PC-9 (cell line): Measurements from ENCODE around the gene LRIG1. TPM values are rescaled to one million over a fixed set of nuclear protein-coding genes. Genes with fewer than 3 reads are reported as not detected.

Experiments
- BruUV-seq: library from RNA; stranded (reverse); fragments of 400-500 nt; replicated peaks from 2 replicates; lab custom pipeline; 2021; lab: Mats Ljungman, UMichigan
- CTCF ChIA-PET: fragments of 300-600 bp; sonication (Branson Sonifier 250); formaldehyde crosslinking; loops from one replicate; lab custom pipeline; 2022; ENCODE audit warnings: antibody characterized with exemption; lab: Charles Lee
- POLR2A ChIA-PET: fragments of 300-600 bp; sonication (Branson Sonifier 250); formaldehyde crosslinking; loops from one replicate; lab custom pipeline; 2022; ENCODE audit warnings: antibody characterized with exemption; ENCODE audit not compliant: unreplicated experiment; lab: Charles Lee
- DNase-seq, 2 experiments: peaks; one replicate each; pipeline versions ENCODE4 v3.0.0 to v3.0.0-alpha.2; 2015 to 2022; ENCODE audit warnings: mixed read lengths in 1 of 2
- H2AFZ ChIP-seq: fragments of 200-600 bp; sonication (generic); 2 replicates; pipeline ENCODE4 v1.8.1; 2017; ENCODE audit warnings: antibody characterized with exemption
- H3F3A ChIP-seq: fragments of 200-600 bp; sonication (generic); 2 replicates; pipeline ENCODE4 v1.8.1; 2017; ENCODE audit warnings: antibody characterized with exemption, mild to moderate bottlenecking, low read depth; ENCODE audit not compliant: insufficient read depth
- H3K27ac ChIP-seq: fragments of 200-600 bp; sonication (generic); 2 replicates; pipeline ENCODE4 v1.6.1; 2016; ENCODE audit warnings: mixed run types
- H3K27me3 ChIP-seq: fragments of 200-600 bp; sonication (generic); 2 replicates; pipeline ENCODE4 v1.6.1; 2016; ENCODE audit warnings: low read depth, mixed run types; ENCODE audit not compliant: insufficient read depth
- H3K36me3 ChIP-seq: fragments of 200-600 bp; sonication (generic); 2 replicates; pipeline ENCODE4 v1.6.1; 2016; ENCODE audit warnings: low read depth, mixed run types
- H3K4me1 ChIP-seq: fragments of 200-600 bp; sonication (generic); replicated peaks from 2 replicates; pipeline ENCODE4 v1.6.1; 2016; ENCODE audit warnings: mixed run types; ENCODE audit not compliant: insufficient read depth
- H3K4me2 ChIP-seq: fragments of 200-600 bp; sonication (generic); 2 replicates; pipeline ENCODE4 v1.6.1; 2017; ENCODE audit warnings: mixed run types
- H3K4me3 ChIP-seq: fragments of 200-600 bp; sonication (generic); 2 replicates; pipeline ENCODE4 v1.6.1; 2016; ENCODE audit warnings: mixed run types
- H3K79me2 ChIP-seq: fragments of 200-600 bp; sonication (generic); 2 replicates; pipeline ENCODE4 v1.6.1; 2017; ENCODE audit warnings: low read depth, mixed run types
- H3K9me2 ChIP-seq: fragments of 200-600 bp; sonication (generic); 2 replicates; pipeline ENCODE4 v1.8.1; 2017; ENCODE audit warnings: mild to moderate bottlenecking; ENCODE audit not compliant: insufficient read depth
- H3K9me3 ChIP-seq: fragments of 200-600 bp; sonication (generic); 2 replicates; pipeline ENCODE4 v1.8.1; 2016; ENCODE audit warnings: low read depth; ENCODE audit not compliant: insufficient read depth
- H4K20me1 ChIP-seq: fragments of 200-600 bp; sonication (generic); 2 replicates; pipeline ENCODE4 v1.8.1; 2017; ENCODE audit not compliant: insufficient read depth
- CTCF ChIP-seq: fragments of 200-600 bp; sonication (generic); conservative IDR thresholded peaks from 2 replicates; pipeline ENCODE4 v1.6.1; 2017; ENCODE audit warnings: mixed run types, antibody characterized with exemption, mild to moderate bottlenecking, moderate library complexity
- EZH2 ChIP-seq: fragments of 200-600 bp; sonication (generic); IDR thresholded peaks from 2 replicates; pipeline ENCODE4 v1.8.0; 2017; ENCODE audit warnings: antibody characterized with exemption, low read depth
- intact Hi-C: fragments of 100-400 bp; cut with micrococcal nuclease; formaldehyde crosslinking; loops from one replicate; pipeline ENCODE4 v1.10.0; 2022; ENCODE audit not compliant: unreplicated experiment
- total RNA-seq: library from RNA; stranded (reverse); gene quantifications from 2 replicates; pipeline ENCODE4 v1.2.3, GENCODE V29; 2021

LRIG1 gene
- total RNA-seq, 1 experiment from 2014 or later: not detected

GRCh38 chr3:66370179-66370578, 130.6 kb downstream of the LRIG1 start:
- no peaks in the 10 kb centered on the region for H3K79me2 ChIP-seq
- no peak overlapping the region for H3K4me3 ChIP-seq
- no peak overlapping the region for H3K4me2 ChIP-seq
- no peaks in the 10 kb centered on the region for H3K9me2 ChIP-seq
- no peak for DNase-seq
- ChIA-PET CTCF (no interaction called here), POLR2A (no interaction called here)
- no peak overlapping the region for H3K27ac ChIP-seq
- H3K4me1 ChIP-seq: no peaks in the 10 kb centered on the region
- H3K9me3 ChIP-seq: no peaks in the 10 kb centered on the region
- no peaks in the 10 kb centered on the region for H3K27me3 ChIP-seq
- no TSS peak for BruUV-seq
- no peak for TF ChIP-seq CTCF
- no peak for TF ChIP-seq EZH2
- H3K36me3 ChIP-seq: no peaks in the 10 kb centered on the region
- intact Hi-C loops: loop anchor here (5.0 kb wide), 1 partner anchor 93 kb away; no protein-coding TSS in a partner anchor
- no peaks in the 10 kb centered on the region for H3F3A ChIP-seq
- H2AFZ ChIP-seq: no peak overlapping the region
- H4K20me1 ChIP-seq: no peaks in the 10 kb centered on the region

GRCh38 chr3:66367979-66368378, 132.8 kb downstream of the LRIG1 start:
- intact Hi-C loops: no loop called here
- CTCF ChIA-PET: no interaction called here
- no peaks in the 10 kb centered on the region for H3K27me3 ChIP-seq

GRCh38 chr3:66366747-66367146, 134.1 kb downstream of the LRIG1 start:
- no peak for DNase-seq
- ChIA-PET CTCF (no interaction called here), POLR2A (no interaction called here)
- no peaks in the 10 kb centered on the region for H3K79me2 ChIP-seq
- no peak overlapping the region for H3K27ac ChIP-seq
- no peaks in the 10 kb centered on the region for H3K36me3 ChIP-seq
- no peaks in the 10 kb centered on the region for H3K4me1 ChIP-seq
- no peak overlapping the region for H2AFZ ChIP-seq
- H3K9me2 ChIP-seq: no peaks in the 10 kb centered on the region
- intact Hi-C loops: no loop called here
- no peaks in the 10 kb centered on the region for H3K27me3 ChIP-seq
- no peaks in the 10 kb centered on the region for H3F3A ChIP-seq
- TF ChIP-seq EZH2: no peak
- no TSS peak for BruUV-seq
- no peaks in the 10 kb centered on the region for H3K9me3 ChIP-seq
- no peak overlapping the region for H3K4me2 ChIP-seq
- H3K4me3 ChIP-seq: no peak overlapping the region
- no peaks in the 10 kb centered on the region for H4K20me1 ChIP-seq

More at GRCh38 chr3:66367979-66368378, 132.8 kb downstream of the LRIG1 start:
- H3K4me3 ChIP-seq: no peak overlapping the region
- no peaks in the 10 kb centered on the region for H3F3A ChIP-seq
- H3K36me3 ChIP-seq: no peaks in the 10 kb centered on the region
- no peaks in the 10 kb centered on the region for H3K79me2 ChIP-seq
- H4K20me1 ChIP-seq: no peaks in the 10 kb centered on the region
- no peak for DNase-seq
- POLR2A ChIA-PET: no interaction called here
- H3K4me2 ChIP-seq: no peak overlapping the region
- H3K9me2 ChIP-seq: no peaks in the 10 kb centered on the region
- H3K4me1 ChIP-seq: no peaks in the 10 kb centered on the region
- TF ChIP-seq CTCF (no peak), EZH2 (no peak)
- no peaks in the 10 kb centered on the region for H3K9me3 ChIP-seq
- H2AFZ ChIP-seq: no peak overlapping the region
- no TSS peak for BruUV-seq
- H3K27ac ChIP-seq: no peak overlapping the region

GRCh38 chr3:66365080-66365479, 135.7 kb downstream of the LRIG1 start:
- Histone ChIP-seq H3K9me3 (no peaks in the 10 kb centered on the region), H3F3A (no peaks in the 10 kb centered on the region), H3K79me2 (no peaks in the 10 kb centered on the region), H2AFZ (no peak overlapping the region), H4K20me1 (no peaks in the 10 kb centered on the region), H3K27ac (no peak overlapping the region), H3K36me3 (no peaks in the 10 kb centered on the region), H3K4me1 (no peaks in the 10 kb centered on the region), H3K4me3 (no peak overlapping the region), H3K9me2 (no peaks in the 10 kb centered on the region), H3K27me3 (no peaks in the 10 kb centered on the region), H3K4me2 (no peak overlapping the region)
- ChIA-PET CTCF (no interaction called here), POLR2A (no interaction called here)
- DNase-seq: no peak
- intact Hi-C loops: no loop called here
- no TSS peak for BruUV-seq
- TF ChIP-seq EZH2 (no peak), CTCF (no peak)
